Suprapubic skin (tissue), 4 donors: ENCODE measurements around the gene LRRC8E.

Source experiments
- EP300 ChIP-seq: sonication (generic); formaldehyde crosslinking; IDR thresholded peaks from one replicate; pipeline ENCODE4 v1.6.1; 2017; ENCODE audit warnings: antibody characterized with exemption
- POLR2A ChIP-seq, 2 donors: fragments of 450-650 bp; IDR thresholded peaks; one replicate each; pipeline ENCODE4 v1.6.1; 2017; ENCODE audit warnings: antibody characterized with exemption in 2 of 2, mild to moderate bottlenecking in 2 of 2, moderate library complexity in 2 of 2
- POLR2AphosphoS5 ChIP-seq, 3 donors: sonication (generic); formaldehyde crosslinking; IDR thresholded peaks; one replicate each; pipeline ENCODE4 v1.6.1; 2017; ENCODE audit warnings: antibody characterized with exemption in 3 of 3
- TF ChIP-seq, protein P1 (sequence below), 2 donors: fragments of 200-600 bp in 1 of 2; fragments of 450-650 bp in 1 of 2; sonication (generic) in 1 of 2; IDR thresholded peaks; one replicate each; pipeline ENCODE4 v1.5.1; 2016 to 2019; ENCODE audit warnings: antibody characterized with exemption in 2 of 2, mild to moderate bottlenecking in 1 of 2, moderate library complexity in 1 of 2

- TF ChIP-seq, protein P1, sequence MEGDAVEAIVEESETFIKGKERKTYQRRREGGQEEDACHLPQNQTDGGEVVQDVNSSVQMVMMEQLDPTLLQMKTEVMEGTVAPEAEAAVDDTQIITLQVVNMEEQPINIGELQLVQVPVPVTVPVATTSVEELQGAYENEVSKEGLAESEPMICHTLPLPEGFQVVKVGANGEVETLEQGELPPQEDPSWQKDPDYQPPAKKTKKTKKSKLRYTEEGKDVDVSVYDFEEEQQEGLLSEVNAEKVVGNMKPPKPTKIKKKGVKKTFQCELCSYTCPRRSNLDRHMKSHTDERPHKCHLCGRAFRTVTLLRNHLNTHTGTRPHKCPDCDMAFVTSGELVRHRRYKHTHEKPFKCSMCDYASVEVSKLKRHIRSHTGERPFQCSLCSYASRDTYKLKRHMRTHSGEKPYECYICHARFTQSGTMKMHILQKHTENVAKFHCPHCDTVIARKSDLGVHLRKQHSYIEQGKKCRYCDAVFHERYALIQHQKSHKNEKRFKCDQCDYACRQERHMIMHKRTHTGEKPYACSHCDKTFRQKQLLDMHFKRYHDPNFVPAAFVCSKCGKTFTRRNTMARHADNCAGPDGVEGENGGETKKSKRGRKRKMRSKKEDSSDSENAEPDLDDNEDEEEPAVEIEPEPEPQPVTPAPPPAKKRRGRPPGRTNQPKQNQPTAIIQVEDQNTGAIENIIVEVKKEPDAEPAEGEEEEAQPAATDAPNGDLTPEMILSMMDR (IDR thresholded peaks at IDR 0.05) = no peak
- TF ChIP-seq POLR2A (IDR thresholded peaks at IDR 0.05) = no peak
- no peak for TF ChIP-seq POLR2AphosphoS5 (IDR thresholded peaks at IDR 0.05)
- no peak for TF ChIP-seq EP300
Measured at GRCh38 chr19:7845390-7846154, 42.7 kb upstream of the LRRC8E start.
